WTC11 (cell line): ENCODE results near the gene CNPY1.

ENCODE experiments used
- EMX1 ChIP-seq: fragments of 250-450 bp; sonication (Bioruptor Pico); IDR thresholded peaks from 2 replicates; pipeline ENCODE4 v1.8.0; 2021; ENCODE audit warnings: mild to moderate bottlenecking
- ESRRA ChIP-seq: sonication (generic); formaldehyde crosslinking; IDR thresholded peaks from 2 replicates; pipeline ENCODE4 v1.8.1; 2022; ENCODE audit warnings: mild to moderate bottlenecking, missing genetic modification reagents, borderline replicate concordance
- FOXK1 ChIP-seq: sonication (generic); formaldehyde crosslinking; IDR thresholded peaks from 2 replicates; pipeline ENCODE4 v1.8.0; 2022; ENCODE audit warnings: mild to moderate bottlenecking, moderate library complexity, missing genetic modification reagents
- FOXP1 ChIP-seq: sonication (generic); formaldehyde crosslinking; IDR thresholded peaks from 2 replicates; pipeline ENCODE4 v1.8.0; 2022; ENCODE audit warnings: missing genetic modification reagents, mild to moderate bottlenecking, moderate library complexity, borderline replicate concordance
- GRHL2 ChIP-seq: fragments of 250-450 bp; sonication (Bioruptor Pico); IDR thresholded peaks from 2 replicates; pipeline ENCODE4 v1.8.0; 2022; ENCODE audit warnings: mild to moderate bottlenecking, moderate library complexity; ENCODE audit not compliant: insufficient replicate concordance, severe bottlenecking
- KAT7 ChIP-seq: sonication (generic); formaldehyde crosslinking; IDR thresholded peaks from 2 replicates; pipeline ENCODE4 v1.8.1; 2023; ENCODE audit warnings: missing genetic modification reagents, mild to moderate bottlenecking, borderline replicate concordance
- TEAD4 ChIP-seq: sonication (generic); formaldehyde crosslinking; IDR thresholded peaks from 2 replicates; pipeline ENCODE4 v1.8.0; 2022; ENCODE audit warnings: mild to moderate bottlenecking, missing genetic modification reagents
- ZNF138 ChIP-seq: sonication (generic); formaldehyde crosslinking; conservative IDR thresholded peaks from 2 replicates; pipeline ENCODE4 v1.8.1; 2022; ENCODE audit warnings: mild to moderate bottlenecking, moderate library complexity, missing genetic modification reagents
- TF ChIP-seq, protein P1 (sequence below): fragments of 200-600 bp; IDR thresholded peaks from 2 replicates; pipeline ENCODE4 v1.8.0; 2022; ENCODE audit warnings: antibody characterized with exemption
- TF ChIP-seq, protein P2 (sequence below): sonication (generic); formaldehyde crosslinking; conservative IDR thresholded peaks from 2 replicates; pipeline ENCODE4 v1.8.1; 2023; ENCODE audit warnings: mild to moderate bottlenecking, low read depth, missing genetic modification reagents, moderate library complexity
- TF ChIP-seq, protein P3 (sequence below): sonication (generic); formaldehyde crosslinking; IDR thresholded peaks from 2 replicates; pipeline ENCODE4 v1.8.1; 2022; ENCODE audit warnings: mild to moderate bottlenecking, moderate library complexity, missing genetic modification reagents

DNA sequence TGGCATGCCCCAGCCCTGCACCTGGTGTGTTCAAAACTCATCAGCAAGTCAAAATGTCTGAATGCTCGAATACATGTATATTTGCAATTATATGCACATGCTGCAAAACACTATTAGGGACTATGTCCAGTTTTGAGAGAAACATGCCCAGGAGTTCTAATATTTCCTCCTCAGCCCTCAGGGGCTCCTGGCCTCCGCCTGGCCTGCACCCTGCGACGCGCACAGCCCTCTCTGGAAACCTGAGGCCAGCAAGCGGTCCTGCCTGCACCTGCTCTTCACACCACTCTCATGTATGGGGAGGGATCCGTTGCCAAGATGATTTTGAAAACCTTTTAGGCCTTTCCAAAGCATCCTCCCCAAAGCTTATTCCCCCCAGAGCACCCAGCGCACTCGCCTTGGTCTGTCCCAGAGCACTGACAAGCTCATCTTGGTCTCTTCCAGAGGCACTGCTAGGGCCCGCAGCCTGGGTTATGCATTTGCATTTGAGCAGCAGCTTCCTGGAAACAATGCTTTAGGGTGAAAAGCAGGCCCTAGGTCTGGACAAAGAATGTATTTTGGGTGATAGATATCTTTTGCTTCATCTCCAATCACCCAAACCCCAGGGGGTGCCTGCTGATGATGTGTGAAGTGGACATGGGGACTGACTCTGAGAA, 22.6 kb upstream of the CNPY1 start:
- TF ChIP-seq ZNF138 (no peak), FOXK1 (CRISPR knock-in tag) (no peak), ESRRA (CRISPR knock-in tag) (no peak), TEAD4 (CRISPR knock-in tag) (no peak), GRHL2 (CRISPR knock-in tag) (no peak), EMX1 (CRISPR knock-in tag) (no peak), KAT7 (CRISPR knock-in tag) (no peak), FOXP1 (no peak)
- TF ChIP-seq, protein P1, sequence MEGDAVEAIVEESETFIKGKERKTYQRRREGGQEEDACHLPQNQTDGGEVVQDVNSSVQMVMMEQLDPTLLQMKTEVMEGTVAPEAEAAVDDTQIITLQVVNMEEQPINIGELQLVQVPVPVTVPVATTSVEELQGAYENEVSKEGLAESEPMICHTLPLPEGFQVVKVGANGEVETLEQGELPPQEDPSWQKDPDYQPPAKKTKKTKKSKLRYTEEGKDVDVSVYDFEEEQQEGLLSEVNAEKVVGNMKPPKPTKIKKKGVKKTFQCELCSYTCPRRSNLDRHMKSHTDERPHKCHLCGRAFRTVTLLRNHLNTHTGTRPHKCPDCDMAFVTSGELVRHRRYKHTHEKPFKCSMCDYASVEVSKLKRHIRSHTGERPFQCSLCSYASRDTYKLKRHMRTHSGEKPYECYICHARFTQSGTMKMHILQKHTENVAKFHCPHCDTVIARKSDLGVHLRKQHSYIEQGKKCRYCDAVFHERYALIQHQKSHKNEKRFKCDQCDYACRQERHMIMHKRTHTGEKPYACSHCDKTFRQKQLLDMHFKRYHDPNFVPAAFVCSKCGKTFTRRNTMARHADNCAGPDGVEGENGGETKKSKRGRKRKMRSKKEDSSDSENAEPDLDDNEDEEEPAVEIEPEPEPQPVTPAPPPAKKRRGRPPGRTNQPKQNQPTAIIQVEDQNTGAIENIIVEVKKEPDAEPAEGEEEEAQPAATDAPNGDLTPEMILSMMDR, result no peak
- TF ChIP-seq, protein P2, sequence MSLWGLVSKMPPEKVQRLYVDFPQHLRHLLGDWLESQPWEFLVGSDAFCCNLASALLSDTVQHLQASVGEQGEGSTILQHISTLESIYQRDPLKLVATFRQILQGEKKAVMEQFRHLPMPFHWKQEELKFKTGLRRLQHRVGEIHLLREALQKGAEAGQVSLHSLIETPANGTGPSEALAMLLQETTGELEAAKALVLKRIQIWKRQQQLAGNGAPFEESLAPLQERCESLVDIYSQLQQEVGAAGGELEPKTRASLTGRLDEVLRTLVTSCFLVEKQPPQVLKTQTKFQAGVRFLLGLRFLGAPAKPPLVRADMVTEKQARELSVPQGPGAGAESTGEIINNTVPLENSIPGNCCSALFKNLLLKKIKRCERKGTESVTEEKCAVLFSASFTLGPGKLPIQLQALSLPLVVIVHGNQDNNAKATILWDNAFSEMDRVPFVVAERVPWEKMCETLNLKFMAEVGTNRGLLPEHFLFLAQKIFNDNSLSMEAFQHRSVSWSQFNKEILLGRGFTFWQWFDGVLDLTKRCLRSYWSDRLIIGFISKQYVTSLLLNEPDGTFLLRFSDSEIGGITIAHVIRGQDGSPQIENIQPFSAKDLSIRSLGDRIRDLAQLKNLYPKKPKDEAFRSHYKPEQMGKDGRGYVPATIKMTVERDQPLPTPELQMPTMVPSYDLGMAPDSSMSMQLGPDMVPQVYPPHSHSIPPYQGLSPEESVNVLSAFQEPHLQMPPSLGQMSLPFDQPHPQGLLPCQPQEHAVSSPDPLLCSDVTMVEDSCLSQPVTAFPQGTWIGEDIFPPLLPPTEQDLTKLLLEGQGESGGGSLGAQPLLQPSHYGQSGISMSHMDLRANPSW, result no peak
- TF ChIP-seq, protein P3, sequence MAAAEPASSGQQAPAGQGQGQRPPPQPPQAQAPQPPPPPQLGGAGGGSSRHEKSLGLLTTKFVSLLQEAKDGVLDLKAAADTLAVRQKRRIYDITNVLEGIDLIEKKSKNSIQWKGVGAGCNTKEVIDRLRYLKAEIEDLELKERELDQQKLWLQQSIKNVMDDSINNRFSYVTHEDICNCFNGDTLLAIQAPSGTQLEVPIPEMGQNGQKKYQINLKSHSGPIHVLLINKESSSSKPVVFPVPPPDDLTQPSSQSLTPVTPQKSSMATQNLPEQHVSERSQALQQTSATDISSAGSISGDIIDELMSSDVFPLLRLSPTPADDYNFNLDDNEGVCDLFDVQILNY (CRISPR knock-in tag), result no peak
